GM20000 (cell line): Measurements from ENCODE around the gene CTNNAL1.

Experiments
- DNase-seq: peaks from one replicate; pipeline ENCODE4 v3.0.0; 2012; ENCODE audit warnings: low spot score
- CTCF ChIP-seq: IDR thresholded peaks from 2 replicates; pipeline ENCODE4 v1.5.1; 2012; ENCODE audit warnings: mild to moderate bottlenecking, control low read depth; ENCODE audit errors: extremely low read depth, missing control alignments

The CTNNAL1 gene

GRCh38 chr9:109022873-109023272, 9.6 kb upstream of the CTNNAL1 start:
- no peak for TF ChIP-seq CTCF
- no peak for DNase-seq

- no peak for TF ChIP-seq CTCF
- DNase-seq = no peak
Measured at GRCh38 chr9:109020581-109021511, 7.5 kb upstream of the CTNNAL1 start.

GRCh38 chr9:109020113-109020512, 6.8 kb upstream of the CTNNAL1 start:
- no peak for TF ChIP-seq CTCF
- no peak for DNase-seq

GRCh38 chr9:109019420-109019819, 6.1 kb upstream of the CTNNAL1 start:
- TF ChIP-seq CTCF = no peak
- no peak for DNase-seq

GRCh38 chr9:109017493-109017892, 4.2 kb upstream of the CTNNAL1 start:
- DNase-seq = peak; percentile 58
- TF ChIP-seq CTCF = no peak

- no peak for DNase-seq
Measured at GRCh38 chr9:109017061-109017460, 3.8 kb upstream of the CTNNAL1 start.

More at GRCh38 chr9:109017061-109017460, 3.8 kb upstream of the CTNNAL1 start:
- no peak for TF ChIP-seq CTCF
